GM21447 (cell line): ENCODE data around the gene GRP.

Experiments
- ATAC-seq: cut with Tn5 transposase; IDR thresholded peaks from one replicate; pipeline ENCODE4 v1.9.1; 2021; ENCODE audit not compliant: unreplicated experiment

The GRP gene

GRCh38 chr18:59266886-59267502, 47.0 kb downstream of the GRP start:
- no peak for ATAC-seq

- ATAC-seq = no peak
These were observed 47.7 kb downstream of the GRP start for GRCh38 chr18:59267503-59268126.

GRCh38 chr18:59268127-59268720, 48.3 kb downstream of the GRP start:
- ATAC-seq = no peak

- ATAC-seq = no peak
These were observed 49.0 kb downstream of the GRP start for GRCh38 chr18:59268721-59269562.

GRCh38 chr18:59269563-59270119, 49.7 kb downstream of the GRP start:
- no peak for ATAC-seq

- no peak for ATAC-seq
These were observed 50.8 kb downstream of the GRP start for GRCh38 chr18:59270689-59271257.

GRCh38 chr18:59271606-59272220, 51.8 kb downstream of the GRP start:
- no peak for ATAC-seq

GRCh38 chr18:59272221-59272888, 52.4 kb downstream of the GRP start:
- no peak for ATAC-seq

- ATAC-seq = no peak
These were observed 53.2 kb downstream of the GRP start, which contains the start of gene RAX for GRCh38 chr18:59272891-59273758. Gene RAX, minus strand, starts transcription at chr18:59273454. Its CDS starts 248 bp downstream, at chr18:59273206.

- no peak for ATAC-seq
These were observed 54.0 kb downstream of the GRP start for GRCh38 chr18:59273759-59274532.

- ATAC-seq = no peak
These were observed 54.6 kb downstream of the GRP start for GRCh38 chr18:59274533-59274928.

- ATAC-seq = no peak
These were observed 55.5 kb downstream of the GRP start for GRCh38 chr18:59275406-59275949.

- ATAC-seq = no peak
These were observed 56.1 kb downstream of the GRP start for GRCh38 chr18:59276047-59276446.

- no peak for ATAC-seq
These were observed 58.8 kb downstream of the GRP start for GRCh38 chr18:59278793-59279192.

GRCh38 chr18:59279193-59279592, 59.2 kb downstream of the GRP start:
- ATAC-seq = no peak

GRCh38 chr18:59279722-59280121, 59.8 kb downstream of the GRP start:
- ATAC-seq = no peak
